A673 (cell line): ENCODE data around the gene ANKRD11. TPM values are rescaled to one million over a fixed set of nuclear protein-coding genes. Genes with fewer than 3 reads are reported as not detected.

ENCODE experiments used
- BruUV-seq: library from RNA; stranded (reverse); fragments of 400-500 nt; replicated peaks from 2 replicates; lab custom pipeline; 2021; lab: Mats Ljungman, UMichigan
- CTCF ChIA-PET: fragments of 300-600 bp; sonication (Branson Sonifier 250); formaldehyde crosslinking; loops from one replicate; lab custom pipeline; 2022; ENCODE audit warnings: antibody characterized with exemption; lab: Charles Lee
- POLR2A ChIA-PET: fragments of 300-600 bp; sonication (Branson Sonifier 250); formaldehyde crosslinking; loops from one replicate; lab custom pipeline; 2022; ENCODE audit warnings: antibody characterized with exemption; ENCODE audit not compliant: low non-redundant PET; lab: Charles Lee
- DNase-seq: peaks from one replicate; pipeline ENCODE4 v3.0.0-alpha.2; 2015; ENCODE audit warnings: low spot score
- H3K27ac ChIP-seq: fragments of 200-600 bp; sonication (generic); 2 replicates; pipeline ENCODE4 v1.5.1; 2016; ENCODE audit warnings: mixed run types, low read depth, mild to moderate bottlenecking, mixed read lengths, antibody characterized with exemption, low read length; ENCODE audit not compliant: poor library complexity, severe bottlenecking
- H3K27me3 ChIP-seq: fragments of 200-600 bp; sonication (generic); replicated peaks from 2 replicates; pipeline ENCODE4 v1.6.1; 2017; ENCODE audit warnings: mixed run types, low read depth, mild to moderate bottlenecking, mixed read lengths, antibody characterized with exemption, low read length; ENCODE audit not compliant: insufficient read depth, poor library complexity
- H3K36me3 ChIP-seq: fragments of 200-600 bp; sonication (generic); 2 replicates; pipeline ENCODE4 v1.6.1; 2016; ENCODE audit warnings: mixed run types, mild to moderate bottlenecking, mixed read lengths, antibody characterized with exemption, low read length; ENCODE audit not compliant: insufficient read depth, poor library complexity, severe bottlenecking
- H3K4me1 ChIP-seq: fragments of 200-600 bp; sonication (generic); 2 replicates; pipeline ENCODE4 v1.6.1; 2017; ENCODE audit warnings: mixed run types, mild to moderate bottlenecking, mixed read lengths, antibody characterized with exemption, low read length; ENCODE audit not compliant: insufficient read depth, poor library complexity, severe bottlenecking
- H3K4me3 ChIP-seq: fragments of 200-600 bp; sonication (generic); 2 replicates; pipeline ENCODE4 v1.5.1; 2016; ENCODE audit warnings: low read depth, mixed run types, mild to moderate bottlenecking, mixed read lengths, low read length; ENCODE audit not compliant: poor library complexity, severe bottlenecking
- H3K9me3 ChIP-seq: fragments of 200-600 bp; sonication (generic); 2 replicates; pipeline ENCODE4 v1.6.1; 2016; ENCODE audit warnings: mixed run types, low read depth, mild to moderate bottlenecking, mixed read lengths, antibody characterized with exemption, low read length; ENCODE audit not compliant: poor library complexity, severe bottlenecking
- EZH2 ChIP-seq: fragments of 200-600 bp; sonication (generic); IDR thresholded peaks from 2 replicates; pipeline ENCODE4 v1.6.1; 2017; ENCODE audit warnings: borderline replicate concordance, low read depth, mild to moderate bottlenecking, mixed read lengths, antibody characterized with exemption, low read length; ENCODE audit not compliant: poor library complexity, severe bottlenecking
- intact Hi-C: fragments of 100-400 bp; cut with micrococcal nuclease; formaldehyde crosslinking; loops from one replicate; pipeline ENCODE4 v1.10.0; 2022; ENCODE audit not compliant: unreplicated experiment
- total RNA-seq: library from RNA; stranded (reverse); gene quantifications from 2 replicates; pipeline ENCODE4 v1.2.3, GENCODE V29; 2021
- TF ChIP-seq, protein P1 (sequence below): fragments of 300-800, 200-600 bp; sonication (generic); conservative IDR thresholded peaks from 2 replicates; pipeline ENCODE4 v1.5.1; 2017; ENCODE audit warnings: low read depth, mild to moderate bottlenecking, antibody characterized with exemption, low read length, moderate library complexity, mixed read lengths

The ANKRD11 gene
- total RNA-seq, 1 experiment from 2014 or later = 217 TPM

- Histone ChIP-seq H3K4me1 (peaks cover 12% of the 10 kb centered on the region), H3K36me3 (no peaks in the 10 kb centered on the region), H3K4me3 (no peak overlapping the region), H3K27ac (no peak overlapping the region), H3K9me3 (no peaks in the 10 kb centered on the region), H3K27me3 (no peaks in the 10 kb centered on the region)
- POLR2A ChIA-PET = interaction anchor here (0.6 kb wide), 1 partner anchor 79 kb away, joined by 3 read pairs; no protein-coding TSS in a partner anchor
- DNase-seq = no peak
- BruUV-seq = no TSS peak
- TF ChIP-seq, protein P1, sequence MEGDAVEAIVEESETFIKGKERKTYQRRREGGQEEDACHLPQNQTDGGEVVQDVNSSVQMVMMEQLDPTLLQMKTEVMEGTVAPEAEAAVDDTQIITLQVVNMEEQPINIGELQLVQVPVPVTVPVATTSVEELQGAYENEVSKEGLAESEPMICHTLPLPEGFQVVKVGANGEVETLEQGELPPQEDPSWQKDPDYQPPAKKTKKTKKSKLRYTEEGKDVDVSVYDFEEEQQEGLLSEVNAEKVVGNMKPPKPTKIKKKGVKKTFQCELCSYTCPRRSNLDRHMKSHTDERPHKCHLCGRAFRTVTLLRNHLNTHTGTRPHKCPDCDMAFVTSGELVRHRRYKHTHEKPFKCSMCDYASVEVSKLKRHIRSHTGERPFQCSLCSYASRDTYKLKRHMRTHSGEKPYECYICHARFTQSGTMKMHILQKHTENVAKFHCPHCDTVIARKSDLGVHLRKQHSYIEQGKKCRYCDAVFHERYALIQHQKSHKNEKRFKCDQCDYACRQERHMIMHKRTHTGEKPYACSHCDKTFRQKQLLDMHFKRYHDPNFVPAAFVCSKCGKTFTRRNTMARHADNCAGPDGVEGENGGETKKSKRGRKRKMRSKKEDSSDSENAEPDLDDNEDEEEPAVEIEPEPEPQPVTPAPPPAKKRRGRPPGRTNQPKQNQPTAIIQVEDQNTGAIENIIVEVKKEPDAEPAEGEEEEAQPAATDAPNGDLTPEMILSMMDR = no peak
- no peak for TF ChIP-seq EZH2
- CTCF ChIA-PET = no interaction called here
- intact Hi-C loops = no loop called here
These were observed 81.1 kb downstream of the ANKRD11 start for GRCh38 chr16:89409161-89409711.

DNA sequence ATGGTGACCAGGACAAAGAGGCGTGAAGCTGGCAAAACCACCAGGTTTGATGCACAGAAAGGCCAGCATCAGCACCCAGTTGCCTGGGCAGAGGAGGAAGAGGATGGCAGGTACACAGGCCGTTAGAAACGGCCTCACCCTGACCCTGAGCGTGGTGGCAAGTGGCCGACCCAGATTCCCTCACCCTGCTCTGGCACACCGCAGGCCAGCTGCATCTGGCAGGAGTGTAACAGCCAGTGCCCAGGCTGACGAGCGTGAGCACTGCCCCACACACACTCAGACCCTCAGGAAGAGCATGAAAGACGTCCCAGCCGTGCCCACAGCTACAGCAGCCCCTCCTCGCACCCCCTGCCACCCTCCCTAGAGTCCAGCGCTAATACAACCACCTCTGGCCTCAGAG is 82.0 kb downstream of the ANKRD11 start:
- POLR2A ChIA-PET = no interaction called here
- Histone ChIP-seq H3K27me3 (no peaks in the 10 kb centered on the region), H3K36me3 (no peaks in the 10 kb centered on the region), H3K4me1 (peaks cover 17% of the 10 kb centered on the region), H3K27ac (peak overlapping the region; percentile 16), H3K4me3 (no peak overlapping the region), H3K9me3 (no peaks in the 10 kb centered on the region)
- intact Hi-C loops = no loop called here
- no TSS peak for BruUV-seq
- CTCF ChIA-PET = no interaction called here
- DNase-seq = no peak
- TF ChIP-seq, protein P1 = no peak
- TF ChIP-seq EZH2 = no peak

GRCh38 chr16:89407925-89408300 is 82.4 kb downstream of the ANKRD11 start:
- no peak overlapping the region for H3K4me3 ChIP-seq
- no peak for TF ChIP-seq EZH2
- TF ChIP-seq, protein P1 = no peak
- no TSS peak for BruUV-seq
- CTCF ChIA-PET = no interaction called here
- POLR2A ChIA-PET = no interaction called here
- peak overlapping the region; percentile 16 for H3K27ac ChIP-seq
- no peaks in the 10 kb centered on the region for H3K9me3 ChIP-seq
- intact Hi-C loops = no loop called here
- H3K27me3 ChIP-seq = no peaks in the 10 kb centered on the region
- no peak for DNase-seq
- H3K36me3 ChIP-seq = no peaks in the 10 kb centered on the region
- peaks cover 21% of the 10 kb centered on the region for H3K4me1 ChIP-seq
